Mesenchymal stem cell (in vitro differentiated cells and primary cell): Measurements from ENCODE around the gene NFATC2.
"Not testable (repeated sequence)": the region's sequence is repeated elsewhere in the genome, so short reads cannot be mapped to it uniquely, and the experiment has no call there.

Source experiments
- DNase-seq: peaks from one replicate; pipeline ENCODE4 v3.0.0-alpha.2; 2013
- H2AFZ ChIP-seq: one replicate; pipeline ENCODE4 v1.6.1; 2013; ENCODE audit warnings: low read depth, mild to moderate bottlenecking, control low read depth, inconsistent platforms, low read length, moderate library complexity
- H2AK5ac ChIP-seq: 2 replicates; pipeline ENCODE4 v1.6.1; 2013; ENCODE audit warnings: low read length, moderate library complexity, mild to moderate bottlenecking, inconsistent platforms; ENCODE audit not compliant: severe bottlenecking
- H2BK120ac ChIP-seq: one replicate; pipeline ENCODE4 v1.6.1; 2013; ENCODE audit warnings: low read depth, mild to moderate bottlenecking, inconsistent platforms, low read length, moderate library complexity
- H2BK12ac ChIP-seq, 2 experiments: one replicate each; pipeline ENCODE4 v1.6.1; 2013; ENCODE audit warnings: inconsistent platforms in 2 of 2, low read length in 2 of 2, mild to moderate bottlenecking in 2 of 2, moderate library complexity in 2 of 2, control low read depth in 1 of 2
- H2BK15ac ChIP-seq: one replicate; pipeline ENCODE4 v1.6.1; 2013; ENCODE audit warnings: mild to moderate bottlenecking, low read depth, inconsistent platforms; ENCODE audit not compliant: poor library complexity, severe bottlenecking
- H2BK5ac ChIP-seq: 2 replicates; pipeline ENCODE4 v1.6.1; 2013; ENCODE audit warnings: low read depth, mild to moderate bottlenecking, low read length, control low read depth, inconsistent platforms; ENCODE audit not compliant: poor library complexity, severe bottlenecking
- H3K14ac ChIP-seq, 2 experiments: one replicate each; pipeline ENCODE4 v1.6.1; 2013; ENCODE audit warnings: inconsistent platforms in 2 of 2, low read length in 2 of 2, control low read depth in 1 of 2, mild to moderate bottlenecking in 1 of 2, moderate library complexity in 1 of 2
- H3K18ac ChIP-seq, 2 experiments: one replicate each; pipeline ENCODE4 v1.6.1; 2013; ENCODE audit warnings: inconsistent platforms in 2 of 2, low read length in 2 of 2, control low read depth in 1 of 2, low read depth in 1 of 2, mild to moderate bottlenecking in 1 of 2
- H3K23ac ChIP-seq, 2 experiments: one replicate each; pipeline ENCODE4 v1.6.1; 2013; ENCODE audit warnings: inconsistent platforms in 2 of 2, low read length in 2 of 2, mild to moderate bottlenecking in 2 of 2, moderate library complexity in 2 of 2, control low read depth in 1 of 2
- H3K27ac ChIP-seq: 2 replicates; pipeline ENCODE4 v1.5.1; 2013; ENCODE audit warnings: mild to moderate bottlenecking, moderate library complexity, low read length, control low read depth, inconsistent platforms; ENCODE audit not compliant: poor library complexity, severe bottlenecking
- H3K27me3 ChIP-seq, 2 experiments: 2 replicates each; pipeline versions ENCODE4 v1.6.1 to v1.7.0; 2013; ENCODE audit warnings: low read length in 2 of 2, mild to moderate bottlenecking in 2 of 2, moderate library complexity in 2 of 2, control low read depth in 1 of 2, inconsistent platforms in 1 of 2; ENCODE audit not compliant: control insufficient read depth in 1 of 2, insufficient read depth in 1 of 2
- H3K36me3 ChIP-seq, 2 experiments: 2 replicates each; pipeline versions ENCODE4 v1.6.1 to v1.7.0; 2013; ENCODE audit warnings: low read length in 2 of 2, control low read depth in 1 of 2, inconsistent platforms in 1 of 2, low read depth in 1 of 2, mild to moderate bottlenecking in 1 of 2; ENCODE audit not compliant: insufficient read depth in 2 of 2, control insufficient read depth in 1 of 2
- H3K4ac ChIP-seq, 2 experiments: one replicate each; pipeline ENCODE4 v1.6.1; 2013; ENCODE audit warnings: inconsistent platforms in 2 of 2, low read length in 2 of 2, mild to moderate bottlenecking in 2 of 2, moderate library complexity in 2 of 2, control low read depth in 1 of 2, low read depth in 1 of 2
- H3K4me1 ChIP-seq: 2 replicates; pipeline ENCODE4 v1.6.1; 2013; ENCODE audit warnings: low read depth, low read length, control low read depth; ENCODE audit not compliant: control insufficient read depth, insufficient read depth
- H3K4me2 ChIP-seq: 2 replicates; pipeline ENCODE4 v1.6.1; 2013; ENCODE audit warnings: low read length, mild to moderate bottlenecking, inconsistent platforms; ENCODE audit not compliant: poor library complexity, severe bottlenecking
- H3K4me3 ChIP-seq, 2 experiments: 2 replicates each; pipeline versions ENCODE4 v1.5.1 to v1.7.0; 2013; ENCODE audit warnings: low read length in 2 of 2, mild to moderate bottlenecking in 2 of 2, control low read depth in 1 of 2, low read depth in 1 of 2; ENCODE audit not compliant: insufficient read depth in 1 of 2
- H3K79me1 ChIP-seq: replicated peaks from 2 replicates; pipeline ENCODE4 v1.6.1; 2013; ENCODE audit warnings: mild to moderate bottlenecking, control low read depth, low read length, inconsistent platforms; ENCODE audit not compliant: poor library complexity, severe bottlenecking
- H3K9ac ChIP-seq: 2 replicates; pipeline ENCODE4 v1.7.0; 2013; ENCODE audit warnings: mild to moderate bottlenecking, low read length, moderate library complexity
- H3K9me3 ChIP-seq: 2 replicates; pipeline ENCODE4 v1.7.0; 2013; ENCODE audit warnings: mild to moderate bottlenecking, low read length; ENCODE audit not compliant: control insufficient read depth
- H4K8ac ChIP-seq: one replicate; pipeline ENCODE4 v1.6.1; 2013; ENCODE audit warnings: inconsistent platforms, mild to moderate bottlenecking, low read length, moderate library complexity
- H4K91ac ChIP-seq: one replicate; pipeline ENCODE4 v1.6.1; 2013; ENCODE audit warnings: mild to moderate bottlenecking, low read length, inconsistent platforms
- WGBS: methylation state at CpG from one replicate; pipeline ENCODE4 v1.1.7; 2013; ENCODE audit warnings: mixed read lengths; 5-methylcytosine and 5-hydroxymethylcytosine counted together

The NFATC2 gene

GRCh38 chr20:51482836-51483473 is 59.6 kb downstream of the NFATC2 start:
- Histone ChIP-seq H4K8ac (no peak overlapping the region), H3K14ac (no peak overlapping the region), H3K36me3 (no peaks in the 10 kb centered on the region), H2AFZ (no peak overlapping the region), H2AK5ac (no peak overlapping the region), H3K9me3 (no peaks in the 10 kb centered on the region), H3K79me1 (no peaks in the 10 kb centered on the region), H3K4me3 (no peak overlapping the region), H2BK15ac (no peak overlapping the region), H3K4me2 (no peak overlapping the region), H2BK120ac (no peak overlapping the region), H4K91ac (no peak overlapping the region), H3K27me3 (peaks cover 5 to 21% of the 10 kb centered on the region in 2 experiments), H3K18ac (no peak overlapping the region), H3K4ac (no peak overlapping the region), H3K4me1 (peaks cover 6% of the 10 kb centered on the region), H3K23ac (no peak overlapping the region), H2BK12ac (no peak overlapping the region), H3K27ac (no peak overlapping the region), H2BK5ac (no peak overlapping the region), H3K9ac (no peak overlapping the region)
- 95% methylated on average over 10 of the region's 15 CpGs for WGBS
- DNase-seq, result no peak

GRCh38 chr20:51481341-51481914 is 61.1 kb downstream of the NFATC2 start:
- H4K91ac ChIP-seq, result no peak overlapping the region
- no peak overlapping the region for H3K4ac ChIP-seq
- no peak overlapping the region for H4K8ac ChIP-seq
- H2BK15ac ChIP-seq, result no peak overlapping the region
- H3K36me3 ChIP-seq, result no peaks in the 10 kb centered on the region
- H3K23ac ChIP-seq, result no peak overlapping the region
- H2BK12ac ChIP-seq, result no peak overlapping the region
- peaks cover 5% of the 10 kb centered on the region for H3K9me3 ChIP-seq
- 95% methylated on average over 17 of the region's 17 CpGs for WGBS
- H3K18ac ChIP-seq, result no peak overlapping the region
- H3K79me1 ChIP-seq, result no peaks in the 10 kb centered on the region
- H2BK120ac ChIP-seq, result no peak overlapping the region
- no peak for DNase-seq
- H2AFZ ChIP-seq, result no peak overlapping the region
- no peak overlapping the region for H2BK5ac ChIP-seq
- H3K4me3 ChIP-seq, result no peak overlapping the region
- peaks cover 5 to 21% of the 10 kb centered on the region in 2 experiments for H3K27me3 ChIP-seq
- H3K27ac ChIP-seq, result no peak overlapping the region
- no peak overlapping the region for H3K9ac ChIP-seq
- no peak overlapping the region for H3K4me2 ChIP-seq
- H3K14ac ChIP-seq, result no peak overlapping the region
- H3K4me1 ChIP-seq, result no peaks in the 10 kb centered on the region
- H2AK5ac ChIP-seq, result no peak overlapping the region

DNA sequence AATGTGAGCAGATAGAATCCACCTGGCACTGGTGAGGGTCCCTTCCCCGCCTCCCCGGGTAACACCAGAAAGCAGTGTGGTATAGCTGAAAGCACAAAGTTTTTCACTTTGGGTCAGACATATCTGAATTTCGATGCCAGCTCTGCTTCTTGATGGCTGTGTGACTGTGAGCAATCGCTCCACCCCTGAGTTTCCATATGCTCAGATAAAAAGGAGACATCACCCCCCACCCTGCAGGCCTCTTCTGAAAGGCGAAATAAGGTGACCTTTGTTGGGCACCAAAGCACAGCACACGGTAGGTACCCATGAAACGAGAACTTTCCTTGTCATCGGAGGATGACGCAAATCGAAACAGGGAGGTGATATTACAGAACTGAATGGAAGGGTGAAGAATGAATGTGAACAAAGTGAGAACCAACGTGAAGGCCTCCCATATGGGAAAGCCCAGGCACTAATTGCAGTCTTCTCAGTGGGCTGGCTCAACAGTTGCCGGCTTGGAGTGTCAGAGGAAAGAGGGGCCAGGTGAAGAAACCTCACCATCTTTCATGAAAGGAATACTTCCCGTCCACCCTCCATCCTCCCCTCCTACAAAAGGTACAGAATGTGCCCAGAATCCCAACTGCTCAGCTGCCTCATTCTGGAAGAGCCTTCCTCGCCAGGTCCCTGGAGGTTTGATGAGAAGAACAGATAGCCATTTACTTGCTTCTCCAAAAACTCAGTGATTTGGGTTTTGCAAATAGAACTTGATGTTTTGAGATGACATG is 61.8 kb downstream of the NFATC2 start:
- H3K4me1 ChIP-seq, result no peaks in the 10 kb centered on the region
- H3K27me3 ChIP-seq, result peaks cover 5 to 21% of the 10 kb centered on the region in 2 experiments

DNA sequence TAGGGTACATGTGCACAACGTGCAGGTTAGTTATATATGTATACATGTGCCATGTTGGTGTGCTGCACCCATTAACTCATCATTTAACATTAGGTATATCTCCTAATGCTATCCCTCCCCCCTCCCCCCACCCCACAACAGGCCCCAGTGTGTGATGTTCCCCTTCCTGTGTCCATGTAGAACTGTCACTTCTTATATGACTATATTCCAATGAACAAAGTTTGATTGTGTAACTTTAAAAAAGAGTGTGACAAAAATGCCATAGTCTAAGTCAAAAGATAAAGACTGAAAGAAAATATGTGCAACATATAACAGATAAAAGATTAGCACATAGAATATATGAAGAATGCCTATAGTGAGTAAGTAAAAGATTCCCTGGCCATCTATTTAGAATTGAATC is 66.4 kb downstream of the NFATC2 start:
- H3K36me3 ChIP-seq, H3K27ac ChIP-seq, H2AFZ ChIP-seq, H4K91ac ChIP-seq, DNase-seq, H2BK15ac ChIP-seq, H3K9ac ChIP-seq, H3K23ac ChIP-seq, H4K8ac ChIP-seq, H2BK120ac ChIP-seq, H3K18ac ChIP-seq, H3K4me2 ChIP-seq, H2BK5ac ChIP-seq, H3K9me3 ChIP-seq, H3K4me3 ChIP-seq, H3K14ac ChIP-seq, H3K4me1 ChIP-seq, H3K79me1 ChIP-seq, H3K4ac ChIP-seq, H2BK12ac ChIP-seq, H2AK5ac ChIP-seq: not testable (repeated sequence)
- H3K27me3 ChIP-seq, result peaks cover 0 to 12% of the 10 kb centered on the region in 2 experiments
- WGBS, result no CpG with 5 or more reads among the region's 1 CpG

More for the DNA sequence above, 61.8 kb downstream of the NFATC2 start:
- Histone ChIP-seq H2BK12ac (no peak overlapping the region), H4K8ac (no peak overlapping the region), H2AFZ (no peak overlapping the region), H3K9ac (no peak overlapping the region), H3K36me3 (no peaks in the 10 kb centered on the region), H3K9me3 (peaks cover 5% of the 10 kb centered on the region), H3K14ac (no peak overlapping the region), H3K79me1 (no peaks in the 10 kb centered on the region), H3K4me3 (no peak overlapping the region), H3K4me2 (no peak overlapping the region), H4K91ac (no peak overlapping the region), H2BK5ac (no peak overlapping the region), H2AK5ac (no peak overlapping the region), H3K27ac (no peak overlapping the region), H3K23ac (no peak overlapping the region), H2BK120ac (no peak overlapping the region), H3K18ac (no peak overlapping the region), H3K4ac (no peak overlapping the region), H2BK15ac (no peak overlapping the region)
- no peak for DNase-seq
- 95% methylated on average over 12 of the region's 14 CpGs for WGBS
